Endothelial cell (in vitro differentiated cells): ENCODE measurements around the gene STXBP4. TPM values are rescaled to one million over a fixed set of nuclear protein-coding genes. Genes with fewer than 3 reads are reported as not detected.
A peak's percentile ranks its signal among the peaks of the same experiment; 100 is the strongest.

ENCODE experiments used
- DNase-seq: peaks from one replicate; pipeline ENCODE4 v3.0.0; 2021; ENCODE audit warnings: low spot score
- H3K27ac Mint-ChIP-seq: one replicate; pipeline ENCODE4 v1.8.0; 2021; ENCODE audit warnings: mixed read lengths, inconsistent platforms; ENCODE audit not compliant: unreplicated experiment
- H3K27me3 Mint-ChIP-seq: one replicate; pipeline ENCODE4 v1.8.0; 2021; ENCODE audit warnings: mild to moderate bottlenecking, moderate library complexity, mixed read lengths, inconsistent platforms; ENCODE audit not compliant: unreplicated experiment
- H3K36me3 Mint-ChIP-seq: one replicate; pipeline ENCODE4 v1.8.0; 2021; ENCODE audit warnings: mild to moderate bottlenecking, low read depth, mixed read lengths, inconsistent platforms; ENCODE audit not compliant: unreplicated experiment
- H3K4me1 Mint-ChIP-seq: one replicate; pipeline ENCODE4 v1.8.0; 2021; ENCODE audit warnings: mild to moderate bottlenecking, mixed read lengths, inconsistent platforms; ENCODE audit not compliant: unreplicated experiment
- H3K4me3 Mint-ChIP-seq: one replicate; pipeline ENCODE4 v1.8.0; 2021; ENCODE audit warnings: mild to moderate bottlenecking, mixed read lengths, inconsistent platforms; ENCODE audit not compliant: unreplicated experiment
- H3K9me3 Mint-ChIP-seq: one replicate; pipeline ENCODE4 v1.8.0; 2021; ENCODE audit warnings: mixed read lengths, inconsistent platforms; ENCODE audit not compliant: unreplicated experiment
- total RNA-seq: library from RNA; stranded (reverse); fragmentation: NEBNext Ultra II Directional; extraction: Animal tissue kit (Norgen Biotek cat#: 25700); gene quantifications from one replicate; pipeline ENCODE4 v1.2.1, GENCODE V29; 2021; ENCODE audit not compliant: unreplicated experiment
- TF ChIP-seq, protein P1 (sequence below): fragments of 200-600 bp; sonication (generic); IDR thresholded peaks from one replicate; pipeline ENCODE4 v1.5.0; 2021; ENCODE audit warnings: antibody characterized with exemption; ENCODE audit not compliant: unreplicated experiment

STXBP4 gene
- total RNA-seq, 1 donor from 2014 or later = 7.5 TPM

DNA sequence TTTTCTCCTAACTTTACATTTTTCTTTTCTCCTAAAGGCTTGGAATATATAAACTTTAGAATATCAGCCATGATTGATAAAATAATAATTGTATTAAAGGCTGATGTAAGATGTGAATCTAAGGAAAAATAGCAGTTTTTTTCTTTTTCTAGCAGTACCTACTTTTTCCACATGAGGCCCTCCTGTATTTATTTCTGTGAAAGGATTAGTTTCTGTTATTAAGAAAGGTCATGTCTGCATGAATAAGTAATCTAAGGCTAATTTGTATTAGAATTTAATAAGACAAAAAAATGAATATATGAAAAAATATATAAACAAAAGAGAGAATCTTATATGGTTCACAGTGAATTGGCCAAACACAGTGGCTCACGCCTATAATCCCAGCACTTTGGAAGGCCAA lies 85.3 kb downstream of the STXBP4 start:
- DNase-seq = no peak
- Mint-ChIP-seq H3K36me3 (no peaks in the 10 kb centered on the region), H3K27ac (no peak overlapping the region), H3K4me3 (no peak overlapping the region), H3K27me3 (peaks cover 3% of the 10 kb centered on the region), H3K9me3 (no peaks in the 10 kb centered on the region), H3K4me1 (no peaks in the 10 kb centered on the region)
- TF ChIP-seq, protein P1, sequence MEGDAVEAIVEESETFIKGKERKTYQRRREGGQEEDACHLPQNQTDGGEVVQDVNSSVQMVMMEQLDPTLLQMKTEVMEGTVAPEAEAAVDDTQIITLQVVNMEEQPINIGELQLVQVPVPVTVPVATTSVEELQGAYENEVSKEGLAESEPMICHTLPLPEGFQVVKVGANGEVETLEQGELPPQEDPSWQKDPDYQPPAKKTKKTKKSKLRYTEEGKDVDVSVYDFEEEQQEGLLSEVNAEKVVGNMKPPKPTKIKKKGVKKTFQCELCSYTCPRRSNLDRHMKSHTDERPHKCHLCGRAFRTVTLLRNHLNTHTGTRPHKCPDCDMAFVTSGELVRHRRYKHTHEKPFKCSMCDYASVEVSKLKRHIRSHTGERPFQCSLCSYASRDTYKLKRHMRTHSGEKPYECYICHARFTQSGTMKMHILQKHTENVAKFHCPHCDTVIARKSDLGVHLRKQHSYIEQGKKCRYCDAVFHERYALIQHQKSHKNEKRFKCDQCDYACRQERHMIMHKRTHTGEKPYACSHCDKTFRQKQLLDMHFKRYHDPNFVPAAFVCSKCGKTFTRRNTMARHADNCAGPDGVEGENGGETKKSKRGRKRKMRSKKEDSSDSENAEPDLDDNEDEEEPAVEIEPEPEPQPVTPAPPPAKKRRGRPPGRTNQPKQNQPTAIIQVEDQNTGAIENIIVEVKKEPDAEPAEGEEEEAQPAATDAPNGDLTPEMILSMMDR = peak; percentile 52

DNA sequence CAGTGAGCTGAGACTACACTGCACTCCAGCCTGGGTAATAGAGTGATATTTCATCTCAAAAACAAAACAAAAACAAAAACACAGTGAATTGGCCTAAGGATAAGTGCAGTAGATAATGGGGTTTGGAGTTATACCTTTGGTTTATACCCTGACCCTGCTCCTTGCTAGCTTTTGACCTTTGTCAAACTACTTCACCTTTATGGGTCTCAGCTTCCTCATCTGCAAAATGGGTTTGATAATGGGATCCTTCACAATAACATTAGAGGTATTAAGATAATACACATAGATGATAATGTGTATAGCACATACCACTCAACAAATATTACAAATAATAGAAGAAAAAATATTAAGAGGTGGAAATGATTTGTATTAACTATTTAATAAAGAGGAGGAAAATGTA lies 85.9 kb downstream of the STXBP4 start:
- Mint-ChIP-seq H3K36me3 (no peaks in the 10 kb centered on the region), H3K4me1 (no peaks in the 10 kb centered on the region), H3K4me3 (no peak overlapping the region), H3K27me3 (peaks cover 3% of the 10 kb centered on the region), H3K9me3 (no peaks in the 10 kb centered on the region), H3K27ac (no peak overlapping the region)
- TF ChIP-seq, protein P1 = no peak
- no peak for DNase-seq

DNA sequence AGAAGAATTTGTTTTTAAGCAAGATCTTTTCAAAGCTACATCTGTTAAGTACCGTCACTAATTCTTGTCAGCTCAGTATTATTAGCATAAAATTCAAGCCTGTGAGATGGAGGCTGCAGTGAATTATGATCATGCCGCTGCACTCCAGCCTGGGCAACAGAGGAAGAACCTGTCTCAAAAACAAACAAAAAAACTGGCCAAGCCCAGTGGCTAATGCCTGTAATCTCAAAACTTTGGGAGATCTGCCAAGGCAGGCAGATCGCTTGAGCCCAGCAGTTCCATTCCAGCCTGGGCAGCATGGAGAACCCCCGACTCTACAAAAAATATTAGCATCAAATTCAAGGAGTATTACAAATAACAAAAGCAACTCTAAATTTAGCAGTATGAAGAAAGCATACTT lies 88.0 kb downstream of the STXBP4 start:
- TF ChIP-seq, protein P1 = no peak
- Mint-ChIP-seq H3K27me3 (no peaks in the 10 kb centered on the region), H3K36me3 (no peaks in the 10 kb centered on the region), H3K9me3 (no peaks in the 10 kb centered on the region), H3K4me3 (no peak overlapping the region), H3K4me1 (no peaks in the 10 kb centered on the region), H3K27ac (no peak overlapping the region)
- DNase-seq = no peak

DNA sequence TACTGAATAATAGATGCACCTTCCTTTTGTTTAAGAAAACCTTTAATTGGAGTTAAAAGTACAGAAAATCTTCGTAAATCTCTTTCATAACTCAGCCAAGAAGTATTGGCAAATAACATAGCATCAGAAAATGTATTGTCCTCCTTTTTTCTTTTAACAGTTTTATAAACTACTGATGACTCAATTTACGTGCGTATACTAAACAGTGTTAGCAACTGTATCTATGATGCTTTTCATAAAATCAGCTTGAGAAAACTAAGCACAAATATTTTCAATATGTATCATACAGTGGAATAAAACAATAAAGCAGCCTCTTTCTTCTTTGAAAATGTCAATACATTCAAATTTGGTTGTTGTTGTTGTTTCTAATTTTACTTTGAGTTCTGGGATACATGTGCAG lies 88.6 kb downstream of the STXBP4 start:
- Mint-ChIP-seq H3K4me3 (no peak overlapping the region), H3K36me3 (no peaks in the 10 kb centered on the region), H3K9me3 (no peaks in the 10 kb centered on the region), H3K27ac (no peak overlapping the region), H3K27me3 (peaks cover under 1% of the 10 kb centered on the region), H3K4me1 (no peaks in the 10 kb centered on the region)
- TF ChIP-seq, protein P1 = no peak
- no peak for DNase-seq

DNA sequence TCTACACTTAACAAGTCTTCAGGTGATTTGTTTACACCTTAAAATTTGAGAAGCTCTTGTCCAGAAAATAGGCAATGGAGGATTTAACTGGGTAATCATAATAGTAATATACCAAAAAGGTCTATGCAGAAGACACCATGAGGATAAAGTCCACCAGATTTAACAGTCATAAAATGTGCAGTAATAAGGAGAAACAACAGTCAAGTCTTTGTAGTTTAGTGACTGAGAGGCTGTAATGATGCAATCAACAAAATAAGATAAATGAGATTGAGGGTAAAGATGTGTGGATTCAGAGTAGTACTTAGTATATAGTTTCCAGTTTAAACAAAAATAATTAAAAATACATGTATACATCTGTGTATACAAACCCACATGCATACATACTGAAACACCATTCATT lies 91.2 kb downstream of the STXBP4 start:
- Mint-ChIP-seq H3K4me1 (no peaks in the 10 kb centered on the region), H3K27me3 (peaks cover 2% of the 10 kb centered on the region), H3K9me3 (no peaks in the 10 kb centered on the region), H3K36me3 (no peaks in the 10 kb centered on the region), H3K4me3 (no peak overlapping the region), H3K27ac (no peak overlapping the region)
- TF ChIP-seq, protein P1 = no peak
- no peak for DNase-seq
